ENCODE measurements around the gene LPP.
A peak's percentile ranks its signal among the peaks of the same experiment; 100 is the strongest.

LPP gene

GRCh38 chr3:188711881-188712247 lies 557.9 kb downstream of the LPP start:
- DNase-seq = no peak
- no peak overlapping the region for H3K4me3 Mint-ChIP-seq
- H3K27me3 Mint-ChIP-seq = no peaks in the 10 kb centered on the region
- H3K9me3 Mint-ChIP-seq = no peaks in the 10 kb centered on the region
- ATAC-seq = no peak
- no peak overlapping the region for H3K27ac Mint-ChIP-seq
- H3K36me3 Mint-ChIP-seq (ENCODE audit: low read depth) = peaks cover 3% of the 10 kb centered on the region
- H3K4me1 Mint-ChIP-seq = peaks cover 8% of the 10 kb centered on the region

- peaks cover 9% of the 10 kb centered on the region for H3K4me1 Mint-ChIP-seq
- DNase-seq = no peak
- H3K27ac Mint-ChIP-seq = no peak overlapping the region
- H3K4me3 Mint-ChIP-seq = no peak overlapping the region
- ATAC-seq = no peak
- no peaks in the 10 kb centered on the region for H3K9me3 Mint-ChIP-seq
- H3K27me3 Mint-ChIP-seq = no peaks in the 10 kb centered on the region
- H3K36me3 Mint-ChIP-seq (ENCODE audit: low read depth) = peaks cover 4% of the 10 kb centered on the region
Measured at GRCh38 chr3:188712248-188712924, 558.4 kb downstream of the LPP start.

- peaks cover 5% of the 10 kb centered on the region for H3K36me3 Mint-ChIP-seq (ENCODE audit: low read depth)
- H3K9me3 Mint-ChIP-seq = no peaks in the 10 kb centered on the region
- ATAC-seq = no peak
- H3K4me1 Mint-ChIP-seq = peaks cover 7% of the 10 kb centered on the region
- DNase-seq = no peak
- H3K27me3 Mint-ChIP-seq = no peaks in the 10 kb centered on the region
- no peak overlapping the region for H3K4me3 Mint-ChIP-seq
- H3K27ac Mint-ChIP-seq = no peak overlapping the region
Measured at GRCh38 chr3:188712991-188713390, 559.0 kb downstream of the LPP start.

- ATAC-seq = no peak
- peaks cover 36% of the 10 kb centered on the region for H3K4me1 Mint-ChIP-seq
- no peaks in the 10 kb centered on the region for H3K27me3 Mint-ChIP-seq
- H3K4me3 Mint-ChIP-seq = no peak overlapping the region
- H3K27ac Mint-ChIP-seq = no peak overlapping the region
- no peaks in the 10 kb centered on the region for H3K9me3 Mint-ChIP-seq
- no peak for DNase-seq
- H3K36me3 Mint-ChIP-seq (ENCODE audit: low read depth) = peaks cover 2% of the 10 kb centered on the region
Measured at GRCh38 chr3:188719545-188719944, 565.6 kb downstream of the LPP start.

GRCh38 chr3:188720215-188720614 lies 566.3 kb downstream of the LPP start:
- Mint-ChIP-seq H3K4me3 (no peak overlapping the region), H3K27me3 (no peaks in the 10 kb centered on the region)
- ATAC-seq = no peak

GRCh38 chr3:188720636-188721035 lies 566.7 kb downstream of the LPP start:
- H3K27me3 Mint-ChIP-seq = no peaks in the 10 kb centered on the region
- no peak overlapping the region for H3K4me3 Mint-ChIP-seq
- H3K9me3 Mint-ChIP-seq = no peaks in the 10 kb centered on the region
- DNase-seq (no peak), ATAC-seq (peak; percentile 89)
- H3K4me1 Mint-ChIP-seq = peaks cover 36% of the 10 kb centered on the region
- peaks cover 3% of the 10 kb centered on the region for H3K36me3 Mint-ChIP-seq (ENCODE audit: low read depth)
- no peak overlapping the region for H3K27ac Mint-ChIP-seq

More at GRCh38 chr3:188720215-188720614, 566.3 kb downstream of the LPP start:
- no peak overlapping the region for H3K27ac Mint-ChIP-seq
- no peak for DNase-seq
- H3K9me3 Mint-ChIP-seq = no peaks in the 10 kb centered on the region
- H3K4me1 Mint-ChIP-seq = peaks cover 36% of the 10 kb centered on the region
- H3K36me3 Mint-ChIP-seq (ENCODE audit: low read depth) = peaks cover 3% of the 10 kb centered on the region

- no peak overlapping the region for H3K27ac Mint-ChIP-seq
- no peak for DNase-seq
- H3K27me3 Mint-ChIP-seq = no peaks in the 10 kb centered on the region
- peaks cover 3% of the 10 kb centered on the region for H3K36me3 Mint-ChIP-seq (ENCODE audit: low read depth)
- no peak overlapping the region for H3K4me3 Mint-ChIP-seq
- no peaks in the 10 kb centered on the region for H3K9me3 Mint-ChIP-seq
- peaks cover 36% of the 10 kb centered on the region for H3K4me1 Mint-ChIP-seq
- ATAC-seq = no peak
Measured at GRCh38 chr3:188721312-188721711, 567.4 kb downstream of the LPP start.

- H3K9me3 Mint-ChIP-seq = no peaks in the 10 kb centered on the region
- peaks cover 3% of the 10 kb centered on the region for H3K36me3 Mint-ChIP-seq (ENCODE audit: low read depth)
- no peaks in the 10 kb centered on the region for H3K27me3 Mint-ChIP-seq
- DNase-seq = no peak
- no peak for ATAC-seq
- H3K4me3 Mint-ChIP-seq = no peak overlapping the region
- H3K4me1 Mint-ChIP-seq = peaks cover 36% of the 10 kb centered on the region
- no peak overlapping the region for H3K27ac Mint-ChIP-seq
Measured at GRCh38 chr3:188721990-188722389, 568.0 kb downstream of the LPP start.

GRCh38 chr3:188722963-188723362 lies 569.0 kb downstream of the LPP start:
- Mint-ChIP-seq H3K27me3 (no peaks in the 10 kb centered on the region), H3K4me3 (no peak overlapping the region), H3K27ac (no peak overlapping the region), H3K36me3 (ENCODE audit: low read depth) (peaks cover 1% of the 10 kb centered on the region), H3K4me1 (peaks cover 38% of the 10 kb centered on the region), H3K9me3 (no peaks in the 10 kb centered on the region)
- DNase-seq (no peak), ATAC-seq (peak; percentile 76)

- Mint-ChIP-seq H3K27ac (no peak overlapping the region), H3K27me3 (no peaks in the 10 kb centered on the region), H3K4me1 (peaks cover 46% of the 10 kb centered on the region), H3K36me3 (ENCODE audit: low read depth) (peaks cover 5% of the 10 kb centered on the region), H3K4me3 (no peak overlapping the region), H3K9me3 (no peaks in the 10 kb centered on the region)
- DNase-seq = no peak
- no peak for ATAC-seq
Measured at GRCh38 chr3:188727052-188727451, 573.1 kb downstream of the LPP start.

GRCh38 chr3:188728371-188728896 lies 574.5 kb downstream of the LPP start:
- Mint-ChIP-seq H3K4me1 (peaks cover 32% of the 10 kb centered on the region), H3K4me3 (no peak overlapping the region), H3K27me3 (no peaks in the 10 kb centered on the region), H3K27ac (no peak overlapping the region), H3K9me3 (no peaks in the 10 kb centered on the region), H3K36me3 (ENCODE audit: low read depth) (peaks cover 5% of the 10 kb centered on the region)
- ATAC-seq (no peak), DNase-seq (no peak)

GRCh38 chr3:188729422-188729821 lies 575.5 kb downstream of the LPP start:
- no peak for DNase-seq
- no peaks in the 10 kb centered on the region for H3K9me3 Mint-ChIP-seq
- peaks cover 5% of the 10 kb centered on the region for H3K36me3 Mint-ChIP-seq (ENCODE audit: low read depth)
- H3K4me3 Mint-ChIP-seq = no peak overlapping the region
- H3K27ac Mint-ChIP-seq = no peak overlapping the region
- H3K4me1 Mint-ChIP-seq = peaks cover 30% of the 10 kb centered on the region
- no peaks in the 10 kb centered on the region for H3K27me3 Mint-ChIP-seq
- no peak for ATAC-seq

GRCh38 chr3:188734395-188734794 lies 580.4 kb downstream of the LPP start:
- Mint-ChIP-seq H3K36me3 (ENCODE audit: low read depth) (peaks cover 3% of the 10 kb centered on the region), H3K27ac (no peak overlapping the region), H3K27me3 (no peaks in the 10 kb centered on the region), H3K4me3 (no peak overlapping the region), H3K9me3 (no peaks in the 10 kb centered on the region), H3K4me1 (peaks cover 12% of the 10 kb centered on the region)
- ATAC-seq = no peak
- no peak for DNase-seq

GRCh38 chr3:188739511-188739910 lies 585.6 kb downstream of the LPP start:
- Mint-ChIP-seq H3K9me3 (no peaks in the 10 kb centered on the region), H3K36me3 (ENCODE audit: low read depth) (no peaks in the 10 kb centered on the region), H3K27me3 (no peaks in the 10 kb centered on the region), H3K4me1 (no peaks in the 10 kb centered on the region), H3K4me3 (no peak overlapping the region), H3K27ac (no peak overlapping the region)
- ATAC-seq (no peak), DNase-seq (no peak)

- Mint-ChIP-seq H3K27ac (no peak overlapping the region), H3K36me3 (ENCODE audit: low read depth) (no peaks in the 10 kb centered on the region), H3K9me3 (no peaks in the 10 kb centered on the region), H3K4me1 (no peaks in the 10 kb centered on the region), H3K27me3 (no peaks in the 10 kb centered on the region), H3K4me3 (no peak overlapping the region)
- no peak for ATAC-seq
- DNase-seq = no peak
Measured at GRCh38 chr3:188740010-188740409, 586.1 kb downstream of the LPP start.

Data from activated naive CD8-positive, alpha-beta T cell treated with anti-CD3 and anti-CD28 coated beads, Interleukin-2, amount 50 U/mL, for 24 hours (primary cell).